PC-3 (cell line): ENCODE data around the gene MAPK9. TPM values are rescaled to one million over a fixed set of nuclear protein-coding genes. Genes with fewer than 3 reads are reported as not detected.

Experiments
- ATAC-seq: fragments of 200-7000 bp; cut with Tn5 transposase; 2 replicates; pipeline ENCODE4 v1.9.1; 2020; ENCODE audit warnings: mild to moderate bottlenecking, moderate library complexity
- BruUV-seq: library from RNA; stranded (reverse); fragments of 400-500 nt; replicated peaks from 2 replicates; lab custom pipeline; 2021; lab: Mats Ljungman, UMichigan
- CTCF ChIA-PET: fragments of 300-600 bp; sonication (Branson Sonifier 250); formaldehyde crosslinking; loops from one replicate; lab custom pipeline; 2022; ENCODE audit warnings: antibody characterized with exemption; lab: Charles Lee
- POLR2A ChIA-PET: fragments of 300-600 bp; sonication (Branson Sonifier 250); formaldehyde crosslinking; loops from one replicate; lab custom pipeline; 2022; ENCODE audit warnings: antibody characterized with exemption; ENCODE audit not compliant: unreplicated experiment; lab: Charles Lee
- DNase-seq: peaks from one replicate; pipeline ENCODE4 v3.0.0-alpha.2; 2015
- H2AFZ ChIP-seq: fragments of 300-600 bp; sonication (generic); 2 replicates; pipeline ENCODE4 v1.6.0; 2016; ENCODE audit warnings: antibody characterized with exemption, low read length
- H3F3A ChIP-seq: fragments of 300-600 bp; sonication (generic); one replicate; pipeline ENCODE4 v1.6.0; 2017; ENCODE audit warnings: antibody characterized with exemption, low read length, control low read depth, mild to moderate bottlenecking; ENCODE audit not compliant: unreplicated experiment
- H3K27ac ChIP-seq: fragments of 300-600 bp; sonication (generic); 2 replicates; pipeline ENCODE4 v1.5.1; 2016; ENCODE audit warnings: mild to moderate bottlenecking, low read length
- H3K27me3 ChIP-seq: fragments of 300-600 bp; sonication (generic); 2 replicates; pipeline ENCODE4 v1.6.1; 2016; ENCODE audit warnings: low read length, mixed read lengths
- H3K36me3 ChIP-seq: fragments of 300-600 bp; sonication (generic); 2 replicates; pipeline ENCODE4 v1.6.1; 2016; ENCODE audit warnings: low read depth, mixed run types, low read length, mixed read lengths
- H3K4me1 ChIP-seq: fragments of 300-600 bp; sonication (generic); 2 replicates; pipeline ENCODE4 v1.5.1; 2016; ENCODE audit warnings: low read length; ENCODE audit not compliant: insufficient read depth
- H3K4me2 ChIP-seq: fragments of 300-600 bp; sonication (generic); 2 replicates; pipeline ENCODE4 v1.6.0; 2016; ENCODE audit warnings: low read length
- H3K4me3 ChIP-seq: fragments of 300-600 bp; sonication (generic); 2 replicates; pipeline ENCODE4 v1.5.1; 2016; ENCODE audit warnings: mild to moderate bottlenecking, low read length, mixed read lengths
- H3K79me2 ChIP-seq: fragments of 300-600 bp; sonication (generic); 2 replicates; pipeline ENCODE4 v1.6.1; 2017; ENCODE audit warnings: low read length, mixed read lengths
- H3K9ac ChIP-seq: fragments of 300-600 bp; sonication (generic); 2 replicates; pipeline ENCODE4 v1.6.0; 2016; ENCODE audit warnings: mild to moderate bottlenecking, low read length
- H3K9me2 ChIP-seq: fragments of 300-600 bp; sonication (generic); replicated peaks from 2 replicates; pipeline ENCODE4 v1.6.1; 2016; ENCODE audit warnings: mixed run types, low read length, mixed read lengths
- H3K9me3 ChIP-seq: fragments of 300-600 bp; sonication (generic); 2 replicates; pipeline ENCODE4 v1.6.1; 2016; ENCODE audit warnings: low read length, mixed read lengths
- H4K20me1 ChIP-seq: fragments of 300-600 bp; sonication (generic); 2 replicates; pipeline ENCODE4 v1.6.1; 2016; ENCODE audit warnings: low read length, mixed read lengths
- CTCF ChIP-seq: fragments of 300-600 bp; sonication (generic); conservative IDR thresholded peaks from 2 replicates; pipeline ENCODE4 v1.5.1; 2017; ENCODE audit warnings: antibody characterized with exemption, low read depth, mild to moderate bottlenecking, low read length
- EZH2 ChIP-seq: fragments of 300-600 bp; sonication (generic); IDR thresholded peaks from one replicate; pipeline ENCODE4 v1.6.1; 2017; ENCODE audit warnings: antibody characterized with exemption, mild to moderate bottlenecking, low read length; ENCODE audit not compliant: unreplicated experiment
- EZH2phosphoT487 ChIP-seq: fragments of 300-600 bp; sonication (generic); IDR thresholded peaks from 2 replicates; pipeline ENCODE4 v1.6.1; 2018; ENCODE audit warnings: mild to moderate bottlenecking, antibody characterized with exemption, low read length, borderline replicate concordance
- intact Hi-C: fragments of 100-400 bp; cut with micrococcal nuclease; formaldehyde crosslinking; loops from 2 replicates; pipeline ENCODE4 v1.9.0; 2023
- total RNA-seq: library from RNA; depleted of rRNA; stranded (reverse); fragments of >200 nt; gene quantifications from 2 replicates; pipeline ENCODE4 v1.2.3, GENCODE V29; 2014

MAPK9 gene
- total RNA-seq, 1 experiment from 2014 or later = 26.5 TPM

DNA sequence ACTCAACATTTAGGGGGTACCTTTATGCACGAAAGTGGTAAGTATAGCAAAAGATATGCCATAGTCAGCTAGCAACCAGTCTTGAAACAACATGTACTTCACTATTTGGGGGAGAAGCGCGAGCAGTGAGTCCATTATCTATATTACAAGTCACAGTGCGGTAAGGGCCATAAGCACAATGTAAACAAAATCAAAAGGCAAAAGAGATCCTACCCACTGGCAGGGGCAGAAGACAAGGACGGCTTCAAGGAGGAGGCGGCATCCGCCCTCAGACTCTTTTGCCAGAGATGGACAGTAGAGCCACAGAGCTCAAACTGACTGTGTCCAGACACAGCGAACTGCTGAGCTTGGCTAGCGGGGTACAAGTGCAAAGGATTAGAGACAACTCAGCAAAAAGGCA lies 9.6 kb downstream of the MAPK9 start:
- no peak overlapping the region for H3K4me2 ChIP-seq
- H3K36me3 ChIP-seq = peaks cover 34% of the 10 kb centered on the region
- no peaks in the 10 kb centered on the region for H3K27me3 ChIP-seq
- BruUV-seq = no TSS peak
- intact Hi-C loops = no loop called here
- H2AFZ ChIP-seq = no peak overlapping the region
- H3K9me3 ChIP-seq = no peaks in the 10 kb centered on the region
- ATAC-seq = no peak
- ChIA-PET CTCF (no interaction called here), POLR2A (interaction anchor here (0.6 kb wide), 1 partner anchor 77 kb away, joined by 3 read pairs; no protein-coding TSS in a partner anchor)
- H3K9me2 ChIP-seq = no peaks in the 10 kb centered on the region
- H3K27ac ChIP-seq = peak overlapping the region; percentile 59; the same call in 1 of the 2 replicates
- no peaks in the 10 kb centered on the region for H4K20me1 ChIP-seq
- H3K9ac ChIP-seq = no peak overlapping the region
- H3F3A ChIP-seq = no peaks in the 10 kb centered on the region
- no peak overlapping the region for H3K4me3 ChIP-seq
- H3K79me2 ChIP-seq = peaks cover 43% of the 10 kb centered on the region
- peaks cover 12% of the 10 kb centered on the region for H3K4me1 ChIP-seq
- DNase-seq = no peak
- TF ChIP-seq EZH2phosphoT487 (no peak), CTCF (no peak), EZH2 (no peak)

GRCh38 chr5:180281706-180282105 lies 10.2 kb downstream of the MAPK9 start:
- peaks cover 39% of the 10 kb centered on the region for H3K36me3 ChIP-seq
- no peak overlapping the region for H3K27ac ChIP-seq
- no peak overlapping the region for H3K9ac ChIP-seq
- no peak for DNase-seq
- POLR2A ChIA-PET = interaction anchor here (0.6 kb wide), 1 partner anchor 77 kb away, joined by 3 read pairs; no protein-coding TSS in a partner anchor
- no peak for TF ChIP-seq CTCF
- TF ChIP-seq EZH2 = no peak
- no peak for TF ChIP-seq EZH2phosphoT487
- no peaks in the 10 kb centered on the region for H3K9me2 ChIP-seq
- no peak for ATAC-seq
- no peak overlapping the region for H3K4me3 ChIP-seq
- H3K4me1 ChIP-seq = peaks cover 11% of the 10 kb centered on the region
- H3K79me2 ChIP-seq = peaks cover 38% of the 10 kb centered on the region
- CTCF ChIA-PET = no interaction called here
- H3F3A ChIP-seq = no peaks in the 10 kb centered on the region
- no peak overlapping the region for H2AFZ ChIP-seq
- H3K9me3 ChIP-seq = no peaks in the 10 kb centered on the region
- H4K20me1 ChIP-seq = no peaks in the 10 kb centered on the region
- intact Hi-C loops = no loop called here
- no TSS peak for BruUV-seq
- H3K27me3 ChIP-seq = no peaks in the 10 kb centered on the region
- no peak overlapping the region for H3K4me2 ChIP-seq

DNA sequence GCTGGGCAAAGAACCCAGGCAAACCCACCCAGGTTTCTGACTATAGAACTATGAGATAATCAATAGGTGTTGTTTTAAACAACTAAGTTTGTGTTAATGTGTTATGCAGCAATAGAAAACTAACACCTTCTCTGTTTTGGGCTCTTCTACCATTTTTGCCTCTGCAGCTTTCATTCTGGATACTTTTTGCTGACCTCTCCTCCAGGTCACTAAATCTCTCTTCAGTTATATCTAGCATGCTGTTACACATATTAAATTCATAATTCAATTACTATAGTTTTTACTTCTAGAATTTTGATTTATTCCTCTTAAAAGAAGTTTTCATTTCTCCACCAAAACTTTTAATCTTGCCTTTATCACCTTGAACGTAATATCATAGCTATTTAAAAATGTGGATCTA lies 17.2 kb downstream of the MAPK9 start:
- Histone ChIP-seq H3K27ac (no peak overlapping the region), H3K4me3 (no peak overlapping the region), H3K9me2 (no peaks in the 10 kb centered on the region), H3K27me3 (no peaks in the 10 kb centered on the region), H3K9me3 (no peaks in the 10 kb centered on the region), H3K9ac (no peak overlapping the region), H3F3A (no peaks in the 10 kb centered on the region), H2AFZ (no peak overlapping the region), H3K36me3 (peaks cover 52% of the 10 kb centered on the region), H3K4me1 (no peaks in the 10 kb centered on the region), H3K79me2 (no peaks in the 10 kb centered on the region), H3K4me2 (no peak overlapping the region), H4K20me1 (no peaks in the 10 kb centered on the region)
- no peak for ATAC-seq
- intact Hi-C loops = no loop called here
- CTCF ChIA-PET = no interaction called here
- no peak for DNase-seq
- BruUV-seq = no TSS peak
- TF ChIP-seq EZH2phosphoT487 = no peak
- no peak for TF ChIP-seq EZH2
- no peak for TF ChIP-seq CTCF
- POLR2A ChIA-PET = no interaction called here
